Amniotic epithelial cell (primary cell): ENCODE results near the gene TBPL1.
"Not testable (repeated sequence)": the region's sequence is repeated elsewhere in the genome, so short reads cannot be mapped to it uniquely, and the experiment has no call there.

ENCODE experiments used
- DNase-seq: peaks from one replicate; pipeline ENCODE4 v3.0.0-alpha.2; 2010; ENCODE audit warnings: low read depth

TBPL1 gene

DNA sequence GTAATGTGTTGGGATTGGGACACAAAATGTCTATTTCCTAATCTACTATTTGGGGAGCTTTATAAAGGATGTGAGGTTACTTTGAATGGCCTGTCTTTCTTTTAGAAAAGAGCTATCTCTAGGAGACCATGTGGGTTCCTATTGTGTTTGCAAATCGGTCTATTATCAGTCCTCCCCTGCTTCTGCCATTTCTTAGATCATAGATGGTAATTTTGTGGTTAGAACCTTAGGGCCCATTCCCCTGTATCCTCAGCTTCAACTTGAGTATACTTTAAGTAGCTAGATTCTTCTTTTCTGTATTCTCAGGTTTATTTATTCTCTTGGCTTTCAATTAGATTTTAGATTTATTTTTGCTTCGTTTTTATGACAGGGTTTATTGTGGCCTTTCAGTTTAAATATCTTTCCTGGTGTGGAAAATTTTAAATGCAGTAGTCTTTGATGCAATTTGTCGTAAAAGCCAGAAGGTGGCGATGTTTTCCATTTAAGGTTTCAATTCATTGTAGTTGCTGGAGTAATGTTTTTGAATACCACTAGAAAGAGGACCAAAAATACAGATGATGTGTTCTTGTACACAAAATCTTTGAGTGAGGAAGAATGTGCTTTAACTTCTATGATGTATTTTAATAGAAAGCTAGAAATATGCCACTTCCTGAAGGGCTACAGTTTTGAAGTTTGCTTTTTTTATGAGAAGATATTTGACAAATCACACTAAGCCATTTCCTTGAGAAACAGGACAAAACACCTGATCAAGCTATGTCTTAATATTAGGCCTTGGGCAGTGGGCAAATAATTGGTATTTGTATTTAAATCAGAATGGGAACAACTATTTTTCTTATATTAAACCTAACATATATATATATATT is 20.3 kb downstream of the TBPL1 start:
- peak; percentile 55 for DNase-seq

DNA sequence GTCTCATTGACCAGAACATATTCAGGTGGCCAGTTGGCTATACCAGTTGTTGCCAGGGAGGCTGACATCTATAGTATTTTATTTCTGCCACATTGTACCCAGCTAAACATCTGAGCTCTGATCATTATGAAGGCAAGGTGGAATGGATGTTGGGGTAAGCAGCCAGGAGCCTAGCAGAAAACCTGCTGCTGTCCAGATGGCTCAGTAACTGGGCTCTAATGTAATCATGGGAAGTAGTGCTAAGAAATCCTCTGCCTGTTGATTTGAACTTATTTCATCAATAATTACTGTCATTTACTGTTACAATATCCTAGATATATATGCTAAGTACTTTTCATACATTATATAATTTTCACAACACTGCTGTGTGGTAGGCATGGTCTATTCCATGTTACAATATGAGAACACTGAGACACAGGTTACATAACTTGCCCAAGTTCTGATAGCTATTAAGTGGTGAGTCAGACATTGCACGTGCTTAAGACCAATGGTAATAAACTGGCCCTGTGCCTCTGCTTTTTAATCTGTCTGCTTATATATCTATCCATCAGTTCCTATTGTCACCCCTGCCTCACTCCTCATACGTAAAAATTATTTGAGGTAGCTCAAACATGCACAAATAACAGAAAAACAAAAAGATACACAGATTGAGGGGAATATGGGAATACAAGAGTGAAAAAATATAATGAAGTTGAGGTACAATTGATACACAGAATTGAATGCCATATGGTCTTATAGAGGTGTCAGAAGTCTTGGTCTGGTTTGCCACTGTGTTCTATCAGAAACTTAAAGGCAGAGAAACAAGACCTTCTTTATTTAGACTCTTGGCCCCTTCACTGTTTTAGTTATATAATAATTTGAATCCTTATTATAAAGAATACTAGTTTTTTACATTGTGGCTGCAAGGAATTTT is 25.2 kb downstream of the TBPL1 start:
- DNase-seq: peak; percentile 82

DNA sequence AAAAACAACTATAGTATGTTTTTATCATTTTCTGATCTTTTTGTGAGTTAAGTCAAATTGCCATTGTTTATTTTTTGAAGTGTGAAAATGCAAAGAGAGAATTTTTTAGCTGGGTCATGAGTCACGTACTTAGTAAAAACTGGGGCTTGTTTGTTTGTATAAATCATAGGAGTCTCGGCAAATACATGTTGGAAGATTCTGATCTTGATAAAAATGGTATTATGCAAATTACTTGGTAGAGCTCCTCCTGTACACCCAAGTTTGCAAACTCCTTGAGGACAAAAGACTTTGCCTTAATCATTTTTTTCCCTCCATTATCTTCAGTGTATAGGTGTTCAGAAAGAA is 25.8 kb downstream of the TBPL1 start:
- DNase-seq: peak; percentile 37

DNA sequence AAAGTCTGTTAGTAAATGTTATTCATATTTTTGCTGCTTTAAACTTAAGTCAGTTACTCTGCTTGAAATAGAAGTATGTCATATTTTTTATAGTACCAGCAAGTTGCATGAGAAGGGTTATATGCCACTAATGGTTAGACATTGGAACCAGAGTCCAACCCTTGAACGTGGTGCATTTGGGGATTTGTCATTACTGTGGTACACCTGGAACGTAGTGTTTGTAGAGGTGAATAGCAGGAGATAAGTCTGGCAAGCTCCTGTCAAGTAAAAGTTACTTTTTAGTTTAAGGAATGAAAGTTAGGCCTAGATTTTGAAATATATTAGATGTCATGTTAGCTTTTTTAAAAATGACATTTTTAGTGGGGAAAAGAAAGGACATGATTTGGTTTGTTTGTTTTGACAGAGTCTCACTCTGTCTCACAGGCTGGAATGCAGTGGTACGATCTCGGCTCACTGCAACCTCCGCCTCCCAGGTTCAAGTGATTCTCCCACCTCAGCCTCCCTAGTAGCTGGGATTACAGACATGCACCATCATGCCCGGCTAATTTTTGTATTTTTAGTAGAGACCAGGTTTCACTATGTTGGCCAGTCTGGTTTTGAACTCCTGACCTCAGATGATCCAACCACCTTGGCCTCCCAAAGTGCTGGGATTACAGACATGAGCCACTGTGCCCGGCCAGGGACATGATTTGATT is 26.4 kb downstream of the TBPL1 start:
- DNase-seq: not testable (repeated sequence)

DNA sequence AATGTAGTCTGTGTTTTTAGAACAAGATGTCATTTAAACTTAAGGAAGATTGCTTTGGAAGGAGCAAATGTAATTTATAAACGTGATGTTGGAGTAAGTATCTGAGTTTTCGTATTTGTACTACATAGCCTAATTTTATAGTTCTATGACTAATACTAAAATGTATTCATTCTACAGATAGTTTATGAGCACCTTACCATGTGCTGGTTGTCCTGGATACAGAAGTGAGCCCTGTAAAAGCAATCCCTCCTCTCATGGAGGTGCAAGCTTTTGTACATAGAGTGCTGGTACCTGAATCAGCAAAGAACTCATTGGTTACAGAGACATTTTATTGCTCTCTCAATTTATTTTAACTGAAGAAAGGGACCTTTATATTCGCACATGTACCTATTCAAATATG is 27.1 kb downstream of the TBPL1 start:
- no peak for DNase-seq

DNA sequence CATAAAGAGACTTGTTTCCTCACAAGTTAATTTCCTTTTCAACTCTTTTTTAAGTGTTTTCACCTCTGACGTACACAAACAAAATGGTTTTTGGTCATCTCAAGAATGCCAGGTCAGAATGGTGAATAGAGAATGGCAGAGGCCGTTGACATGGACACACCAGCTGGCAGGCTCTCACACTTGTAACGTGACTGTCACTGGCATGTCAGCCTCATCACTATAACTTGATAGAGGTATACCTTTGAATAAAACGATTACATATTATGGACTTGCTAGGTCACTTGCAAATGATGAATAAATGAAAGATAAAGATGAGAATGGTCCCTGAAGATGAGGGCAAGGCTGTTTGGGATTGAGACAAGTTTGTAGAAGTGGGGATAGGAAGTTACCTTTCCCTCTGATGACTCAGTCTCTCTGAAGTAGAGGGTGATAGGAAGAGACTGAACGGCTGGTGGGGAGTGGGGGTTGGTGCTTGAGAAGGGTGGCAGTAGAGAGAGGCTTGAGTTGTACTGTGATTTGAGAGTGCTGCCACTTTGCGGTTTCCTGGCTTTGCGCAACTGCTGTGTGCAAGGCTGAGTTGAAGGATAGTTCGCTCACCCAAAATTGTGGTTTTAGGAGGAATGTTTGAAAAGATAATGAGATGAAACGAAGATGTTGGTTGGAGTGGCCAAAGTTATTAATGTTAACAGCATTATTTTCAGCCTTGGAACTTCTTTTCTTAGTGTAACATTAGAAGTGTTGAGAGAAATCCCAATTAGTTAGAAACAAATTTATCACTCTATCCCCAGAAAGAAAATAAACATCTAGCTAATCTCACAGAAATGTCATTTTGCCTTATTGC is 30.3 kb downstream of the TBPL1 start:
- DNase-seq: peak; percentile 97

DNA sequence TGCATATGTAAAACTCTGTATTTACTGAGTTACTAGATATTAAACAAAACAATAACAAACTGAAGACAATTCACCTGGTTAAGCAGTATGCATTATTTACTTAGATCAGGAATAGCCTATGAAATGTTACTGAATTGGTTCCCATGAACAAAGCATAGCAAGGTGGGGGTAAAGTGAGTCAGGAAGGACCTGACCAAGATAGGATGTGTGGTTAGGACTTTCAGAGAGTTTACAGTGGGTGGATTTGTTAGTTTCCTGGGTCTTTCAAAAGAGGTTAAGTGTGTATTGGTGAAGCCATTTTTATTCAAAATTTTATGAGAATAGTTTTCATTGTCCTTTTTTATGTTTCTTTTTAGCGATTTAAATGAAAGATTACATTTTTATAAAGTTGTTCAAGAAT is 32.9 kb downstream of the TBPL1 start:
- peak; percentile 51 for DNase-seq

DNA sequence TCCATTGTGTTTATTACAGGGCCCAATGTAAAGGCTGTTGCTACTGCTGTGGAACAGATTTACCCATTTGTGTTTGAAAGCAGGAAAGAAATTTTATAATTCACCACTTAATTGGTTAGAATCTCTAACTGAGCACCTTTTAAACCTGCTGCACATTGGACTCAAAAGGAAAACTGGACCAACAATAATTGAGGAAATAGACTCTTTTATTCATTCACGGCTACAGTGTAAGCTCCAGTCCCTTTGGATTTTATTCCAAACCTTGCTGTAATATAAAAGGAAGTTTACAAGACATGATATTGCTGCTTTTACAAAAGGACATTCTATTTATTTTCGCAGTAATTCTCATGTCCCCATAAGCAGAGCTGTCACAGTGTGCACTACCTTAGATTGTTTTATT is 33.9 kb downstream of the TBPL1 start:
- DNase-seq: no peak

DNA sequence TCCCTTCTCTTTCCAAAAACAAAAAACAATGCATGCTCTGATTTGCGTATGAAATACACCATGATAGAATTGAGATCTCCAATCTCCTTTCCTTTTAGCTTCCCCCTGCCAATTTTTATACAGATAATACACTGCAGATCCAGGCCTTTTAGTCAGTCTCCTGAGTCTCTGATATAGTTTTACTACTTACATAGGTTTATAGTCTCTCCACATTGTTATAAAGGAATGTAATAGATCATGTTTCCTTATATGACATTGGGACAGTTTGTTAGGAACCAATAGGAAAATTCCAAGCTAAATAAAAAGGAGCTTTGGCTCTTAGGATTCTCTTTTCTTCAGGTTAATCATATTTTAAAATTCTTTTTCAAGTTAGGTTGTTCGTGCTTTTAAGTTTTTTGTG is 36.5 kb downstream of the TBPL1 start:
- no peak for DNase-seq

DNA sequence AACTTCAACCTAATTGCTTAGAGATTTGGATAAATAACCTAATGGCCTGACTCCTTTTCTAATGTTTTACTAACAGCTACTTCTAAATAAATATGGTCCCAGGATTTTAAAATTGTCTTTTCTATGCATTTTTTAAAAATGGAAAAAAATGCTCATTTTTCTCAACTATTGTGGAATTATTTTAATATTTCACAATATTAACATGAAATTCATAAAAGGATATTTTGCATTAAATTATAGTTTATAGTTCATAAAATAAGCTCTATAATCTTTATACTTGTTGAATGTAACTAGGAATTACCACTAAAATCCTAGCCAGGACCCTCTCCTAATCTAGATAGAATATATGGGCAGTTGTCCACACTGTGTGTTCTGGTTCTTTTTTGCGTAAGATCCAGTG is 37.3 kb downstream of the TBPL1 start:
- DNase-seq: no peak

DNA sequence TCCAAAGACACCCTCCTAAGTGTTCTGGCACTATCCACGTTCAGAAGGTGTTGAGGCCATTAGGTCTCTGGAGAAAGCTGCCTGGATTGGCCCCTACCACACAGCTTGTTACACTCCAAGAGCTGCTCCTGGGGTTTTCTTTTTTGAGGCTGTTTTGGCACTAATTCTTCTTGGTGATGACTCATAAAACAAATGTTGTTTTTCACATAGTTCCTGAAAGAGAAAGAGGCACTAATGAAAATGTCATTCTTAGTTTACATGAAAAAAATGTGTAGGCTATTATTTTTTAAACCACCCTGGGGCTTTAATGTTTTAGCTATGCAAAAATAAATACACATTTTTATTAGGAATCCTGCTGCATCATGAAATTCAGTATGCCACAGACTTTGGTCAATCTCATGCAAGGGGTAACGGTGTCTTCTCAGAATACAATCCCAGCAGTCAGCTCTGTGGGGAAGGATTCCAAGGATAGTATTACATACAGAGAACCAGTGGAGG is 38.1 kb downstream of the TBPL1 start:
- DNase-seq: peak; percentile 69

DNA sequence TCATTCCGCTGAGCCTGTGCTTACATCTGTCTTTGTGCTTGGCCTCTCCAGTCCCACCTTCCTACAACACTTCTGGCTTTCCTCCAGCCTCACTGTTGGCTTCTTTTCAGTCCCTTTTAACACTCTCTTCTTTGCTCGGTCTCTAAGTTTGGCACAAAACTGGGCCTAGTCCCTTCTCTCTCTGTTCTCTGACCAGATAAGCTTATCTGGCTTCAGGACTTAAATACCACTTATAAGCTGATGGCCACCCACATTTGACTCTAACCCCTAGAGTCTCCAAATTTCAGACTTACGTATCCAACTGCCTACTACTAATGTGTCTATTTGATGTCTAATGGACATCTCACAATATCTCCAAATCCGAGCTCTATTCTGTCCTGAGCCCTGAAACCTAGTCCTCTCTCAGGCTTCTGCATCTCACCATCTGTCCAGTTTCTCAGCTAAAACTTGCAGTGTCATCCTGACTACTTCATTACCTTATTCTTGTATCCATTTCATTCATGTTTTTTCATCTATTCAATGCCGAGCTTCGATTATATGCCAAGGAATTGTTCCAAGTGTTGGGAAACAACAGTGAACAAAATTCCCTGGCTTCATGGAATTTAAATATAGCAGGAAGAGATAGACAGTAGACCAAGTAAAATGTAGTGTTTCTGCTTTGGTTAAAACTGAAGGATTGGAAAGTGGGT is 40.1 kb downstream of the TBPL1 start:
- DNase-seq: no peak

DNA sequence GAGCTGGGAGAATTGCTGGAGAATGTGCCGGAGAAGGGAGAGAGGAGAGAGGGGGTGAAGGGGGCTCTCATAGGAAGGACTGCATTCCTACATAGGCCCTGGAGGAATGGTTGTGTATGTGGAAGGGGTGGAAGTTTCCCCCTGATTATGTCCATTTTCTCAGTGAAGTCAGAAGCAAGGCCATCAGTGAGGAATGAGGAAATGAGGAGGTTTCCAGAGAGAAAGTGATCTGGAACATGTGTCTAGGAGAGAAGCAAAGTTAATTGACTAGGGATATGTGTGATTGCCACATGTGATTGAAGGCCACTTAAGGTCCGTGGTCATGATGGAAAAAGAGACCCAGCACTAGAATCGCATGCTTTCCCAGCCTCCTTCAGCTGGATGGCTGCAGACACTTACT is 42.3 kb downstream of the TBPL1 start:
- DNase-seq: no peak

DNA sequence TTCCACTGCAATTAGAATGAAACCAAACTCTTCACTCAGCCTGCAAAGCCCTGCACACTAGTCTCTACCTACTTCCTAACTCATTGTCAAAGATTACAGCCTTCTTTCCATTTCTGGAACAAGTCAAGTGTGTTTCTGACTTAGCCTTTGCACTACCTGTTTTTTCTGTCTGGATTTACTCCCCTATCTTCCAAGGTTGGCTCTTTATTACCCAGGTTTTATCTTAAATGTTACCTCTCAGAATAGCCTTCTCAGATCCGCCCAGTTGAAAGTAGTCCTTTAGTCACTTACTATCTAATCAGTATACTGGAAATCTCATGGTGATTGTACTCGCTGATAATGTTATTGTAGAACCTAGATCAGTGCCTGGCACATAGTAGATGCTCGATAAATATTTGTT is 42.7 kb downstream of the TBPL1 start:
- DNase-seq: no peak

DNA sequence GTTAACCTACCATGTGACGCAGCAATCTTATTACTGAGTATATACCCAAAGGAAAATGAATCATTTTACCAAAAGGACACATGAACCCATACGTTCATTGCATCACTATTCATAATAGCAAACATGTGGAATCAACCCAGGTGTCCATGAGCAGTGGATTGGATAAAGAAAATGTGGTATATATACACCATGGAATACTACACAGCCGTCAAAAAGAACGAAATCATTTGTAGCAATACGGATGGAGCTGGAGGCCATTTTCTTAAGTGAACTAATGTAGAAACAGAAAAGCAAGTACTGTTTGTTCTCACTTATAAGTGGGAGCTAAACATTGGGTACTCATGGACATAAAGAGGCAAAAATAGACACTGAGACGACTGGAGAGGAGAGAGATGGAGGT is 44.2 kb downstream of the TBPL1 start:
- no peak for DNase-seq

DNA sequence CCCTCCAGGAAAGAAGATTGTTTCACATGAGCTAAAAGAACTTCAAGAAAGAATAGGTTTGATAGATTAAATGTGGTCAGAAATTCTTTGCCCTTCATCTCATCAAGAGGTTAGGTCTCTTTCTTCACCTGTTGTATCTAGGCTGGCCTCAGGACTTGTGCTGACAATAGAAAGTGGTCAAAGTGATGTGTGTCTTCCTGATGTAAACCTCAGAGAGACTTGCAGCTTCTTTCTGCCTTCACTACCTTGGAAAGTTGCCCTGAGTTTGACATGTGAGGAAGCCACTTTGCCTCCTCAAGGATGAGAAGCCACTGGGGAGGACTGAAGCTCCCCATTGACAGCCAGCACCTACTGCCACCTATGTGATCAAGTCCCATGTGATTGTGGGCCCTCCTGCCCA is 46.3 kb downstream of the TBPL1 start:
- no peak for DNase-seq

DNA sequence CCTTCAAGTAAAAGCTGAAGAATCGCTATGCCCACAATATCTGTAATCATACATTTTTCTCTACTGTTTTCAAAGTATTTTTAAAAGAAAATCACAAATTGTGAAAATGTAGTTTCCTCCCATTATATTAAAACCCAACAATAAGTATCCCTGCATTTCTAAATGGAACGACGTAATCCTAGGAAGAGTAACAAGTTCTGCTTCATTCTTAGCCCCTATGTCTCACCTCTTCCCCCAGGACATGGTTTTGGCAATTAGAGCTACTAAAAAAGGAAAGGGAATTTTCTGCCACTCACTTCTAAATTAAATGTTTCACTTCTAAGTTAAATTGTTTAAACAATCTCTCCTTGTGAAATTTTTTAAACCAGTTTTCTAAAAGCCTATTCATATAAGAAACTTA is 47.4 kb downstream of the TBPL1 start:
- DNase-seq: no peak

DNA sequence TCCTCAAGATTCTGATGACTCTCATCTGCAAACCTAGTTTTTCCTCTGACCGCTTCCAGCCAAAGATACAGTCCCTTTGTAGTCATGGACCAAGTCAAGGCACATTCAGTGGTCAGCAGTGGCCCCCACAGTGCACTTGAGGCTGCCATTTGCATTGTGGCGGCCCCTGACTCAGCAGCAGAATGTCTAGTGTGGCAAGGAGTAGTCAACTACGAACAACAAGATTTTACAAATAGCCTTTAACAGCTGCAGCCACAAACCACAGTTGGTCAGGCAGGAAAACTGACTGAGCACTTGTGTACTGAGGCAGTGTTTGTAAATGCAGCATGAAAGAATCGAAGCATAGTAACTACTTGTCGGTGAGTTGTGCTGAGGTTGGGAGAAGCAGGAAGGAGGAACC is 49.8 kb downstream of the TBPL1 start:
- DNase-seq: peak; percentile 66

DNA sequence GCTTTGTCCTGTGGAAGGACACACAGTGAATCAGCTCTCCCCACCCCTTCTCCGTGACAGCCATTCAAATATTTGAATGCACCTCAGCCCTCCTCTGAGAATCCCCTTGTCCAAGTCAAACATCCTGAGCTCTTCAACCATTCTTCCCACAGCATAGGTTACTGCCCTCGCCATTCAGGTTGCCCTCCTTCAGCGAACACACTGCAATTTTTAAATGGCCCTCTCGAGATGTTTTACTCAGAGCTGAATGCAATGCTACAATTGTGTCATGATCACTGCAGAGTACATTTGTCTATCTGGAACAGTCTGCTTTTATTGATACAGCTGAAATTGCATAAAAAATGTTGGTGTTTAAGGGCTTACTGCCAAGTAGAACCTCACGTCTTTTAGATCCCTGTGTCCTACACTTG is 50.5 kb downstream of the TBPL1 start:
- DNase-seq: no peak

DNA sequence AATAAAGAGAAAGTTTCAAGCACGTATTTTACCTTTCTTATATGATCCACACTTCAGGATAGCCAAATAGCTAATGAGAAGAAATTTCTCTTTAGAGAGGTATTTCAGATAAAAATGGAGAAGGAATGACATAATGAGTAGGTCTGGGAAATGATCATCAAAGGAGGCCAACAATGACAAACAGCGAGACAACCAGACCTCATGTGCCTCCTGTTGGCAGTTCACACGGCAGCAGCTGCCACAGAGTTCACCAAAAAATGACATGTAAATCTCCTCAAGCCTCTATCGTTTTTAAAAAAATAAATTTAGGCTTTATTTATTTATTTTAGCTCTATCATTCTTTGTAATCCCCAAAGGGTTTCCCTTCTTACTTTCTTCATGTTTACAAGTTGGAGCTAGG is 51.7 kb downstream of the TBPL1 start:
- DNase-seq: no peak

DNA sequence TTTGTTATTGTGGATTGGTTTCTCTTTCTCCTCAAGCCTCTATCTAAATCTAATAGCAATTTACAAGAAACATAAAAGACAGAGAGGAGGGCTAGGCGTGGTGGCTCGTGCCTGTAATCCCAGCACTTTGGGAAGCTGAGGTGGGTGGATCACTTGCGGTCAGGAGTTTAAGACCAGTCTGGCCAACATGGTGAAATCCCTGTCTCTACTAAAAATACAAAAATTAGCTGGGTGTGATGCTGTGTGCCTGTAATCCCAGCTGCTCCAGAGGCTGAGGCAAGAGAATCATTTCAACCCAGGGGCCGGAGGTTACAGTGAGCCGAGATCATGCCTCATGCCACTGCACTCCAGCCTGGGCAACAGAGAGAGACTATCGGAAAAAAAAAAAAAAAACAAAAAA is 52.8 kb downstream of the TBPL1 start:
- no peak for DNase-seq
